Liver (tissue), 9 donors: ENCODE measurements around the gene RELT. TPM values are rescaled to one million over a fixed set of nuclear protein-coding genes. Genes with fewer than 3 reads are reported as not detected.

Experiments
- DNase-seq: peaks from one replicate; pipeline ENCODE4 v3.0.0-alpha.2; 2017; ENCODE audit warnings: low spot score
- H3K27ac ChIP-seq, 2 donors: one replicate each; pipeline ENCODE4 v1.7.0; 2013; ENCODE audit warnings: inconsistent platforms in 2 of 2, low read length in 2 of 2, control low read depth in 1 of 2, low read depth in 1 of 2, mild to moderate bottlenecking in 1 of 2
- H3K27me3 ChIP-seq, 4 donors: one replicate each; pipeline versions ENCODE4 v1.6.1 to v1.7.0; 2013; ENCODE audit warnings: low read length in 3 of 4, inconsistent platforms in 1 of 4, mild to moderate bottlenecking in 1 of 4, moderate library complexity in 1 of 4; ENCODE audit not compliant: control insufficient read depth in 4 of 4, insufficient read depth in 4 of 4
- H3K36me3 ChIP-seq, 4 donors: one replicate each; pipeline versions ENCODE4 v1.6.1 to v1.7.0; 2013; ENCODE audit warnings: low read length in 3 of 4, mild to moderate bottlenecking in 3 of 4, low read depth in 1 of 4, moderate library complexity in 1 of 4; ENCODE audit not compliant: control insufficient read depth in 4 of 4, insufficient read depth in 3 of 4
- H3K4me1 ChIP-seq, 4 donors: one replicate each; pipeline versions ENCODE4 v1.6.1 to v1.7.0; 2013; ENCODE audit warnings: low read length in 3 of 4, mild to moderate bottlenecking in 3 of 4, moderate library complexity in 1 of 4; ENCODE audit not compliant: control insufficient read depth in 4 of 4, insufficient read depth in 4 of 4
- H3K4me3 ChIP-seq, 3 donors: one replicate each; pipeline versions ENCODE4 v1.6.1 to v1.7.0; 2013; ENCODE audit warnings: low read length in 3 of 3, control low read depth in 1 of 3, low read depth in 1 of 3, mild to moderate bottlenecking in 1 of 3
- H3K9ac ChIP-seq, 2 donors: one replicate each; pipeline ENCODE4 v1.7.0; 2013; ENCODE audit warnings: low read length in 2 of 2, mild to moderate bottlenecking in 2 of 2, moderate library complexity in 2 of 2, control low read depth in 1 of 2, low read depth in 1 of 2
- H3K9me3 ChIP-seq, 4 donors: one replicate each; pipeline versions ENCODE4 v1.6.1 to v1.7.0; 2013; ENCODE audit warnings: low read length in 3 of 4; ENCODE audit not compliant: control insufficient read depth in 4 of 4
- EGR1 ChIP-seq, 2 donors: IDR thresholded peaks; 2 replicates each; pipeline ENCODE4 v1.6.1; 2016 to 2018; ENCODE audit warnings: antibody characterized with exemption in 2 of 2, low read depth in 2 of 2
- GABPA ChIP-seq, 2 donors: IDR thresholded peaks in 1 of 2; conservative IDR thresholded peaks in 1 of 2; 2 replicates each; pipeline ENCODE4 v1.6.1; 2016; ENCODE audit warnings: antibody characterized with exemption in 2 of 2, mild to moderate bottlenecking in 1 of 2, moderate library complexity in 1 of 2
- HNF4A ChIP-seq, 2 donors: conservative IDR thresholded peaks; 2 replicates each; pipeline ENCODE4 v1.6.1; 2016; ENCODE audit warnings: antibody characterized with exemption in 2 of 2, mild to moderate bottlenecking in 2 of 2
- HNF4G ChIP-seq: IDR thresholded peaks from 2 replicates; pipeline ENCODE4 v1.6.1; 2016; ENCODE audit warnings: antibody characterized with exemption
- JUND ChIP-seq, 2 donors: IDR thresholded peaks; 2 replicates each; pipeline ENCODE4 v1.6.1; 2016; ENCODE audit warnings: antibody characterized with exemption in 2 of 2
- NR2F2 ChIP-seq: IDR thresholded peaks from 2 replicates; pipeline ENCODE4 v1.6.1; 2016; ENCODE audit warnings: antibody characterized with exemption
- RAD21 ChIP-seq, 2 donors: IDR thresholded peaks; 2 replicates each; pipeline ENCODE4 v1.6.1; 2016; ENCODE audit warnings: antibody characterized with exemption in 2 of 2, mild to moderate bottlenecking in 2 of 2
- RXRA ChIP-seq, 2 donors: IDR thresholded peaks; 2 replicates each; pipeline ENCODE4 v1.6.1; 2017 to 2018; ENCODE audit warnings: antibody characterized with exemption in 2 of 2, mild to moderate bottlenecking in 1 of 2
- SP1 ChIP-seq: IDR thresholded peaks from 2 replicates; pipeline ENCODE4 v1.6.1; 2018; ENCODE audit warnings: antibody characterized with exemption, mild to moderate bottlenecking
- TAF1 ChIP-seq: conservative IDR thresholded peaks from 2 replicates; pipeline ENCODE4 v1.6.1; 2016; ENCODE audit warnings: antibody characterized with exemption, mild to moderate bottlenecking
- YY1 ChIP-seq: IDR thresholded peaks from 2 replicates; pipeline ENCODE4 v1.6.1; 2016; ENCODE audit warnings: antibody characterized with exemption, mild to moderate bottlenecking
- WGBS: extraction: QIAGEN DNeasy Blood & Tissue Kit; methylation state at CpG from one replicate; pipeline ENCODE4 v1.1.7; 2013; 5-methylcytosine and 5-hydroxymethylcytosine counted together
- polyA plus RNA-seq, 2 donors: library from polyadenylated mRNA; stranded (reverse) in 1 of 2; unstranded in 1 of 2; fragments of 200-250 nt in 1 of 2; fragments of >200 nt in 1 of 2; fragmentation: Nextera tagmentation in 1 of 2; extraction: Ambion mirVana in 1 of 2; gene quantifications; one replicate each; pipeline versions ENCODE4 v1.2.1 to v1.2.3, GENCODE V29; 2013 to 2015
- total RNA-seq, 2 donors: library from RNA; depleted of rRNA; stranded (reverse); fragments of >200 nt; gene quantifications; one replicate each; pipeline ENCODE4 v1.2.3, GENCODE V29; 2014
- TF ChIP-seq, protein P1 (sequence below): IDR thresholded peaks from 2 replicates; pipeline ENCODE4 v1.6.1; 2016; ENCODE audit warnings: antibody characterized with exemption
- TF ChIP-seq, protein P2 (sequence below): IDR thresholded peaks from 2 replicates; pipeline ENCODE4 v1.6.1; 2016; ENCODE audit warnings: antibody characterized with exemption
- TF ChIP-seq, protein P3 (sequence below): IDR thresholded peaks from 2 replicates; pipeline ENCODE4 v1.6.1; 2016; ENCODE audit warnings: antibody characterized with exemption, mild to moderate bottlenecking
- TF ChIP-seq, protein P4 (sequence below): fragments of 150-350 bp; IDR thresholded peaks from 2 replicates; pipeline ENCODE4 v1.5.1; 2017; ENCODE audit warnings: improper control_type of control experiment, low read depth, low read length; ENCODE audit not compliant: missing input control
- donor health status: healthy.
- donor health status: healthy.
- donor health status: healthy.
- donor health status: healthy.
- donor health status: healthy.

The RELT gene
- total and polyA plus RNA-seq, 4 donors = 0.21 to 8.0 (median 2.3) TPM

- no peak overlapping the region for H3K9ac ChIP-seq
- no peak for DNase-seq
- 97% methylated on average over 8 of the region's 8 CpGs for WGBS
- TF ChIP-seq RAD21 (IDR thresholded peaks at IDR 0.05) = no peak
- TF ChIP-seq, protein P1, sequence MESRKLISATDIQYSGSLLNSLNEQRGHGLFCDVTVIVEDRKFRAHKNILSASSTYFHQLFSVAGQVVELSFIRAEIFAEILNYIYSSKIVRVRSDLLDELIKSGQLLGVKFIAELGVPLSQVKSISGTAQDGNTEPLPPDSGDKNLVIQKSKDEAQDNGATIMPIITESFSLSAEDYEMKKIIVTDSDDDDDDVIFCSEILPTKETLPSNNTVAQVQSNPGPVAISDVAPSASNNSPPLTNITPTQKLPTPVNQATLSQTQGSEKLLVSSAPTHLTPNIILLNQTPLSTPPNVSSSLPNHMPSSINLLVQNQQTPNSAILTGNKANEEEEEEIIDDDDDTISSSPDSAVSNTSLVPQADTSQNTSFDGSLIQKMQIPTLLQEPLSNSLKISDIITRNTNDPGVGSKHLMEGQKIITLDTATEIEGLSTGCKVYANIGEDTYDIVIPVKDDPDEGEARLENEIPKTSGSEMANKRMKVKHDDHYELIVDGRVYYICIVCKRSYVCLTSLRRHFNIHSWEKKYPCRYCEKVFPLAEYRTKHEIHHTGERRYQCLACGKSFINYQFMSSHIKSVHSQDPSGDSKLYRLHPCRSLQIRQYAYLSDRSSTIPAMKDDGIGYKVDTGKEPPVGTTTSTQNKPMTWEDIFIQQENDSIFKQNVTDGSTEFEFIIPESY = no peak
- TF ChIP-seq GABPA (IDR thresholded peaks at IDR 0.05 in 1 of 2, conservative IDR thresholded peaks at IDR 0.05 in 1 of 2) = no peak
- TF ChIP-seq, protein P2, sequence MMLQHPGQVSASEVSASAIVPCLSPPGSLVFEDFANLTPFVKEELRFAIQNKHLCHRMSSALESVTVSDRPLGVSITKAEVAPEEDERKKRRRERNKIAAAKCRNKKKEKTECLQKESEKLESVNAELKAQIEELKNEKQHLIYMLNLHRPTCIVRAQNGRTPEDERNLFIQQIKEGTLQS = no peak
- TF ChIP-seq RXRA (IDR thresholded peaks at IDR 0.05) = no peak
- no peak for TF ChIP-seq HNF4G
- TF ChIP-seq TAF1 = no peak
- no peak for TF ChIP-seq NR2F2
- TF ChIP-seq JUND (IDR thresholded peaks at IDR 0.05) = no peak
- TF ChIP-seq SP1 = no peak
- TF ChIP-seq YY1 = no peak
- TF ChIP-seq, protein P3, sequence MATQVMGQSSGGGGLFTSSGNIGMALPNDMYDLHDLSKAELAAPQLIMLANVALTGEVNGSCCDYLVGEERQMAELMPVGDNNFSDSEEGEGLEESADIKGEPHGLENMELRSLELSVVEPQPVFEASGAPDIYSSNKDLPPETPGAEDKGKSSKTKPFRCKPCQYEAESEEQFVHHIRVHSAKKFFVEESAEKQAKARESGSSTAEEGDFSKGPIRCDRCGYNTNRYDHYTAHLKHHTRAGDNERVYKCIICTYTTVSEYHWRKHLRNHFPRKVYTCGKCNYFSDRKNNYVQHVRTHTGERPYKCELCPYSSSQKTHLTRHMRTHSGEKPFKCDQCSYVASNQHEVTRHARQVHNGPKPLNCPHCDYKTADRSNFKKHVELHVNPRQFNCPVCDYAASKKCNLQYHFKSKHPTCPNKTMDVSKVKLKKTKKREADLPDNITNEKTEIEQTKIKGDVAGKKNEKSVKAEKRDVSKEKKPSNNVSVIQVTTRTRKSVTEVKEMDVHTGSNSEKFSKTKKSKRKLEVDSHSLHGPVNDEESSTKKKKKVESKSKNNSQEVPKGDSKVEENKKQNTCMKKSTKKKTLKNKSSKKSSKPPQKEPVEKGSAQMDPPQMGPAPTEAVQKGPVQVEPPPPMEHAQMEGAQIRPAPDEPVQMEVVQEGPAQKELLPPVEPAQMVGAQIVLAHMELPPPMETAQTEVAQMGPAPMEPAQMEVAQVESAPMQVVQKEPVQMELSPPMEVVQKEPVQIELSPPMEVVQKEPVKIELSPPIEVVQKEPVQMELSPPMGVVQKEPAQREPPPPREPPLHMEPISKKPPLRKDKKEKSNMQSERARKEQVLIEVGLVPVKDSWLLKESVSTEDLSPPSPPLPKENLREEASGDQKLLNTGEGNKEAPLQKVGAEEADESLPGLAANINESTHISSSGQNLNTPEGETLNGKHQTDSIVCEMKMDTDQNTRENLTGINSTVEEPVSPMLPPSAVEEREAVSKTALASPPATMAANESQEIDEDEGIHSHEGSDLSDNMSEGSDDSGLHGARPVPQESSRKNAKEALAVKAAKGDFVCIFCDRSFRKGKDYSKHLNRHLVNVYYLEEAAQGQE = no peak
- TF ChIP-seq, protein P4, sequence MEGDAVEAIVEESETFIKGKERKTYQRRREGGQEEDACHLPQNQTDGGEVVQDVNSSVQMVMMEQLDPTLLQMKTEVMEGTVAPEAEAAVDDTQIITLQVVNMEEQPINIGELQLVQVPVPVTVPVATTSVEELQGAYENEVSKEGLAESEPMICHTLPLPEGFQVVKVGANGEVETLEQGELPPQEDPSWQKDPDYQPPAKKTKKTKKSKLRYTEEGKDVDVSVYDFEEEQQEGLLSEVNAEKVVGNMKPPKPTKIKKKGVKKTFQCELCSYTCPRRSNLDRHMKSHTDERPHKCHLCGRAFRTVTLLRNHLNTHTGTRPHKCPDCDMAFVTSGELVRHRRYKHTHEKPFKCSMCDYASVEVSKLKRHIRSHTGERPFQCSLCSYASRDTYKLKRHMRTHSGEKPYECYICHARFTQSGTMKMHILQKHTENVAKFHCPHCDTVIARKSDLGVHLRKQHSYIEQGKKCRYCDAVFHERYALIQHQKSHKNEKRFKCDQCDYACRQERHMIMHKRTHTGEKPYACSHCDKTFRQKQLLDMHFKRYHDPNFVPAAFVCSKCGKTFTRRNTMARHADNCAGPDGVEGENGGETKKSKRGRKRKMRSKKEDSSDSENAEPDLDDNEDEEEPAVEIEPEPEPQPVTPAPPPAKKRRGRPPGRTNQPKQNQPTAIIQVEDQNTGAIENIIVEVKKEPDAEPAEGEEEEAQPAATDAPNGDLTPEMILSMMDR = no peak
- TF ChIP-seq EGR1 (IDR thresholded peaks at IDR 0.05; ENCODE audit: low read depth in 2 of 2) = no peak
- TF ChIP-seq HNF4A (conservative IDR thresholded peaks at IDR 0.05) = no peak
- no peaks in the 10 kb centered on the region for H3K27me3 ChIP-seq
- no peak overlapping the region for H3K4me3 ChIP-seq
- H3K27ac ChIP-seq = no peak overlapping the region
- peaks cover 0 to 28% (median 13%) of the 10 kb centered on the region in 4 donors for H3K36me3 ChIP-seq
- no peaks in the 10 kb centered on the region for H3K9me3 ChIP-seq
- no peaks in the 10 kb centered on the region for H3K4me1 ChIP-seq
These were observed 33.2 kb downstream of the RELT start for GRCh38 chr11:73409431-73409830.

DNA sequence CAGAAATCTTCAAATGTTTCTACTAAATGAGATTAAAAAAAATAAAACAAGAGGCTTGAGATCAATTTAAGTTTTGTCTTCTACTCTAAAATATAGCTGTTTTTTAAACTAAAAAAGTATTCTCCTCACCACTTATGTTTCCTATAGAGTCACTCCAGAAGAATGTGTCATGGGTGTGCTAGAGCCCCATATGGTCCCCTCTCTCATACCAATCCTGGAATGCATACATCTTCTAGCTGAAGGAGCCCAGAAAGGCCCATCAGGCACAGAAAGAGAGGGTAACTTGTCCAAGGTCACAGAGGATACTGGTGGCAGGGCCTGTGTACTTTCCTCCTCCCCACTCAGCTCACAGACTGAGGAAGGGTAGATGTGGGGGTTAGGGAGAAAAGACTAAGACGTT lies 34.4 kb downstream of the RELT start:
- WGBS = 81% methylated on average over 1 of the region's 1 CpG
- no peak for DNase-seq
- TF ChIP-seq, protein P1 = no peak
- TF ChIP-seq TAF1 (no peak), GABPA (IDR thresholded peaks at IDR 0.05 in 1 of 2, conservative IDR thresholded peaks at IDR 0.05 in 1 of 2) (no peak)
- Histone ChIP-seq H3K36me3 (peaks cover 0 to 23% (median 12%) of the 10 kb centered on the region in 4 donors), H3K27me3 (no peaks in the 10 kb centered on the region), H3K4me3 (no peak overlapping the region), H3K27ac (no peak overlapping the region), H3K9me3 (no peaks in the 10 kb centered on the region), H3K9ac (no peak overlapping the region), H3K4me1 (no peaks in the 10 kb centered on the region)
